Keratinocyte (primary cell): ENCODE results near the gene DSCAM. TPM values are rescaled to one million over a fixed set of nuclear protein-coding genes. Genes with fewer than 3 reads are reported as not detected.

Experiments used
- DNase-seq: peaks from one replicate; pipeline ENCODE4 v3.0.0-alpha.2; 2011; ENCODE audit warnings: low read depth, missing footprints, low spot score
- FAIRE-seq: peaks from 2 replicates; lab custom pipeline; 2011; peaks lifted over from hg19 to GRCh38; lab: Jason Lieb, UNC
- H2AFZ ChIP-seq: 2 replicates; pipeline ENCODE4 v1.6.0; 2012; ENCODE audit warnings: low read length, control low read depth, inconsistent platforms; ENCODE audit not compliant: control insufficient read depth
- H3K27ac ChIP-seq: 2 replicates; pipeline ENCODE4 v1.5.1; 2011; ENCODE audit warnings: low read length; ENCODE audit not compliant: control insufficient read depth, insufficient read depth
- H3K27me3 ChIP-seq: 3 replicates; pipeline ENCODE4 v1.6.0; 2011; ENCODE audit warnings: low read length; ENCODE audit not compliant: control insufficient read depth, insufficient read depth; ENCODE audit errors: extremely low read depth
- H3K36me3 ChIP-seq, 2 experiments: 2 replicates in 1 of 2; 3 replicates in 1 of 2; pipeline ENCODE4 v1.5.1; 2011; ENCODE audit warnings: low read length in 2 of 2, mild to moderate bottlenecking in 1 of 2; ENCODE audit not compliant: control insufficient read depth in 2 of 2, insufficient read depth in 2 of 2; ENCODE audit errors: extremely low read depth in 1 of 2
- H3K4me1 ChIP-seq: 3 replicates; pipeline ENCODE4 v1.5.1; 2011; ENCODE audit warnings: low read length; ENCODE audit not compliant: control insufficient read depth, insufficient read depth; ENCODE audit errors: extremely low read depth
- H3K4me2 ChIP-seq: 3 replicates; pipeline ENCODE4 v1.6.0; 2011; ENCODE audit warnings: low read depth, low read length; ENCODE audit not compliant: control insufficient read depth, insufficient read depth; ENCODE audit errors: extremely low read depth
- H3K4me3 ChIP-seq, 3 experiments: fragments of 200-600 bp in 1 of 3; sonication (generic) in 1 of 3; 2 replicates in 2 of 3; 3 replicates in 1 of 3; pipeline ENCODE4 v1.5.1; 2011 to 2016; ENCODE audit warnings: low read length in 3 of 3, mild to moderate bottlenecking in 3 of 3, control low read depth in 2 of 3, inconsistent platforms in 1 of 3, low read depth in 1 of 3, mixed read lengths in 1 of 3, mixed run types in 1 of 3, moderate library complexity in 1 of 3; ENCODE audit not compliant: control insufficient read depth in 2 of 3, insufficient read depth in 2 of 3; ENCODE audit errors: extremely low read depth in 1 of 3
- H3K79me2 ChIP-seq: 2 replicates; pipeline ENCODE4 v1.6.0; 2012; ENCODE audit warnings: low read length; ENCODE audit not compliant: control insufficient read depth, insufficient read depth
- H3K9ac ChIP-seq: 3 replicates; pipeline ENCODE4 v1.6.0; 2011; ENCODE audit warnings: low read length; ENCODE audit not compliant: control insufficient read depth, insufficient read depth; ENCODE audit errors: extremely low read depth
- H3K9me1 ChIP-seq: 3 replicates; pipeline ENCODE4 v1.6.0; 2011; ENCODE audit warnings: low read length; ENCODE audit not compliant: control insufficient read depth, insufficient read depth; ENCODE audit errors: extremely low read depth
- H3K9me3 ChIP-seq: 2 replicates; pipeline ENCODE4 v1.5.1; 2012; ENCODE audit warnings: low read depth, low read length; ENCODE audit not compliant: control insufficient read depth
- H4K20me1 ChIP-seq: 3 replicates; pipeline ENCODE4 v1.6.0; 2011; ENCODE audit warnings: low read length; ENCODE audit not compliant: control insufficient read depth, insufficient read depth; ENCODE audit errors: extremely low read depth
- EZH2 ChIP-seq: IDR thresholded peaks from one replicate; pipeline ENCODE4 v1.6.1; 2012; ENCODE audit warnings: inconsistent platforms, mild to moderate bottlenecking, low read length, moderate library complexity
- dilution Hi-C: fragments of 300-500 bp; cut with MboI; formaldehyde crosslinking; loops from one replicate; pipeline ENCODE4 v1.7.0; 2020; ENCODE audit warnings: low sequenced_read_pairs; ENCODE audit not compliant: extremely low pct_ligation_motif_present
- polyA plus RNA-seq, 5 experiments: library from polyadenylated mRNA; depleted of rRNA in 3 of 5; stranded (reverse) in 3 of 5; stranded (forward) in 1 of 5; unstranded in 1 of 5; fragments of >200 nt; gene quantifications; 1 replicate in 1 of 5; 2 replicates in 3 of 5; 3 replicates in 1 of 5; pipeline versions ENCODE4 v1.2.1 to v1.2.3, GENCODE V29; 2011 to 2012; ENCODE audit warnings: missing spikeins in 2 of 5, low read depth in 1 of 5, low replicate concordance in 1 of 5
- TF ChIP-seq, protein P1 (sequence below), 3 experiments: IDR thresholded peaks in 1 of 3; conservative IDR thresholded peaks in 1 of 3; optimal IDR thresholded peaks in 1 of 3; 2 replicates in 2 of 3; 3 replicates in 1 of 3; pipeline versions ENCODE3 to v1.5.1; 2011; ENCODE audit warnings: low read length in 3 of 3, mild to moderate bottlenecking in 3 of 3, moderate library complexity in 2 of 3, control low read depth in 1 of 3, inconsistent platforms in 1 of 3; ENCODE audit not compliant: insufficient read depth in 2 of 3; ENCODE audit errors: extremely low read depth in 1 of 3

Gene DSCAM
- polyA plus RNA-seq, 1 donor (not counting 4 experiments of a cell fraction or from before 2014, with no cell fraction given), result 2.1 TPM

DNA sequence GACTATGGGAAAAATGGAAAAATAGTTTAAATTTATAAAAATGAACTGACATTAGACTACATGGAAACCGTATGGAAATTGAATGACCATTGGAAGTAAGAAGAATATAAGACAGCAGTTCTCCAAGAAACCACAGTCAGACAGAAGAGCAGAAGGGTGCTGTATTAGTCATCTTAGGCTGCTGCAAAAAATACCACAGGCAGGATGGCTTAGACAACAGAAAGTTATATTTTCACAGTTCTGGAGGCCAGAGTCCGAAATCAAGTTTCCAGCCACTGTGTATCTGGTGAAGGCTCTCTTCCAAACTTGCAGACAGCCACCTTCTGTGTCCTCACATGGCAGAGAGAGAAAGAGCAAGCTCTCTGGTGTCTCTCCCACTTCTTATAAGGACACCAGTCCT lies 175.2 kb downstream of the DSCAM start:
- Histone ChIP-seq H4K20me1 (no peaks in the 10 kb centered on the region), H3K9me3 (no peaks in the 10 kb centered on the region), H3K36me3 (no peaks in the 10 kb centered on the region), H3K4me3 (no peak overlapping the region), H3K4me2 (no peak overlapping the region), H3K9me1 (no peaks in the 10 kb centered on the region), H3K4me1 (peaks cover 6% of the 10 kb centered on the region), H3K27ac (no peak overlapping the region), H3K79me2 (no peaks in the 10 kb centered on the region), H3K27me3 (no peaks in the 10 kb centered on the region), H3K9ac (no peak overlapping the region), H2AFZ (no peak overlapping the region)
- dilution Hi-C loops, result no loop called here
- TF ChIP-seq EZH2, result no peak
- TF ChIP-seq, protein P1, sequence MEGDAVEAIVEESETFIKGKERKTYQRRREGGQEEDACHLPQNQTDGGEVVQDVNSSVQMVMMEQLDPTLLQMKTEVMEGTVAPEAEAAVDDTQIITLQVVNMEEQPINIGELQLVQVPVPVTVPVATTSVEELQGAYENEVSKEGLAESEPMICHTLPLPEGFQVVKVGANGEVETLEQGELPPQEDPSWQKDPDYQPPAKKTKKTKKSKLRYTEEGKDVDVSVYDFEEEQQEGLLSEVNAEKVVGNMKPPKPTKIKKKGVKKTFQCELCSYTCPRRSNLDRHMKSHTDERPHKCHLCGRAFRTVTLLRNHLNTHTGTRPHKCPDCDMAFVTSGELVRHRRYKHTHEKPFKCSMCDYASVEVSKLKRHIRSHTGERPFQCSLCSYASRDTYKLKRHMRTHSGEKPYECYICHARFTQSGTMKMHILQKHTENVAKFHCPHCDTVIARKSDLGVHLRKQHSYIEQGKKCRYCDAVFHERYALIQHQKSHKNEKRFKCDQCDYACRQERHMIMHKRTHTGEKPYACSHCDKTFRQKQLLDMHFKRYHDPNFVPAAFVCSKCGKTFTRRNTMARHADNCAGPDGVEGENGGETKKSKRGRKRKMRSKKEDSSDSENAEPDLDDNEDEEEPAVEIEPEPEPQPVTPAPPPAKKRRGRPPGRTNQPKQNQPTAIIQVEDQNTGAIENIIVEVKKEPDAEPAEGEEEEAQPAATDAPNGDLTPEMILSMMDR (optimal IDR thresholded peaks at IDR 0.05 in 1 of 3, IDR thresholded peaks at IDR 0.05 in 1 of 3, conservative IDR thresholded peaks at IDR 0.05 in 1 of 3; ENCODE audit: extremely low read depth in 1 of 3, insufficient read depth in 2 of 3, low read length in 3 of 3), result no peak
- FAIRE-seq (peak; percentile 84), DNase-seq (no peak)

GRCh38 chr21:40668555-40669275 lies 178.2 kb downstream of the DSCAM start:
- H3K4me2 ChIP-seq, result no peak overlapping the region
- H3K27me3 ChIP-seq, result no peaks in the 10 kb centered on the region
- H2AFZ ChIP-seq, result no peak overlapping the region
- no peak overlapping the region for H3K4me3 ChIP-seq
- no peaks in the 10 kb centered on the region for H3K9me1 ChIP-seq
- H3K79me2 ChIP-seq, result no peaks in the 10 kb centered on the region
- H3K27ac ChIP-seq, result no peak overlapping the region
- H3K36me3 ChIP-seq, result no peaks in the 10 kb centered on the region
- no peaks in the 10 kb centered on the region for H3K9me3 ChIP-seq
- no peaks in the 10 kb centered on the region for H4K20me1 ChIP-seq
- TF ChIP-seq, protein P1 (optimal IDR thresholded peaks at IDR 0.05 in 1 of 3, IDR thresholded peaks at IDR 0.05 in 1 of 3, conservative IDR thresholded peaks at IDR 0.05 in 1 of 3; ENCODE audit: extremely low read depth in 1 of 3, insufficient read depth in 2 of 3, low read length in 3 of 3), result no peak
- TF ChIP-seq EZH2, result no peak
- dilution Hi-C loops, result no loop called here
- DNase-seq, result no peak
- FAIRE-seq, result no peak
- H3K4me1 ChIP-seq, result peaks cover 6% of the 10 kb centered on the region
- H3K9ac ChIP-seq, result no peak overlapping the region
